GM23338 (cell line): ENCODE results near the gene CTU2. TPM values are rescaled to one million over a fixed set of nuclear protein-coding genes. Genes with fewer than 3 reads are reported as not detected.

Experiments
- ATAC-seq: fragments of 200-7000 bp; cut with Tn5 transposase; 3 replicates; pipeline ENCODE4 v1.9.1; 2020
- DNase-seq: peaks from one replicate; pipeline ENCODE4 v3.0.0-alpha.2; 2015; ENCODE audit warnings: low spot score
- H2AFZ ChIP-seq: fragments of 200-600 bp; sonication (generic); 2 replicates; pipeline ENCODE4 v1.8.0; 2016; ENCODE audit warnings: antibody characterized with exemption, mild to moderate bottlenecking, moderate library complexity
- H3F3A ChIP-seq: fragments of 200-600 bp; sonication (generic); replicated peaks from 2 replicates; pipeline ENCODE4 v1.8.0; 2017; ENCODE audit warnings: antibody characterized with exemption, mixed run types, low read depth
- H3K27ac ChIP-seq: fragments of 200-600 bp; sonication (generic); 2 replicates; pipeline ENCODE4 v1.6.1; 2016; ENCODE audit warnings: low read depth
- H3K27me3 ChIP-seq: fragments of 200-600 bp; sonication (generic); 2 replicates; pipeline ENCODE4 v1.8.0; 2016; ENCODE audit warnings: mild to moderate bottlenecking, mixed run types, moderate library complexity; ENCODE audit not compliant: insufficient read depth
- H3K36me3 ChIP-seq: fragments of 200-600 bp; sonication (generic); 2 replicates; pipeline ENCODE4 v1.8.0; 2016; ENCODE audit warnings: mild to moderate bottlenecking; ENCODE audit not compliant: insufficient read depth
- H3K4me1 ChIP-seq: fragments of 200-600 bp; sonication (generic); 2 replicates; pipeline ENCODE4 v1.8.0; 2016; ENCODE audit warnings: mild to moderate bottlenecking, moderate library complexity; ENCODE audit not compliant: insufficient read depth
- H3K4me2 ChIP-seq: fragments of 200-600 bp; sonication (generic); 2 replicates; pipeline ENCODE4 v1.7.1; 2017; ENCODE audit warnings: mixed run types
- H3K4me3 ChIP-seq: fragments of 200-600 bp; sonication (generic); 2 replicates; pipeline ENCODE4 v1.6.1; 2016; ENCODE audit warnings: mixed run types
- H3K79me2 ChIP-seq: fragments of 200-600 bp; sonication (generic); replicated peaks from 2 replicates; pipeline ENCODE4 v1.8.0; 2017; ENCODE audit warnings: mild to moderate bottlenecking; ENCODE audit not compliant: insufficient read depth
- H3K9me2 ChIP-seq: fragments of 200-600 bp; sonication (generic); 2 replicates; pipeline ENCODE4 v1.8.0; 2017; ENCODE audit not compliant: insufficient read depth
- H4K20me1 ChIP-seq: fragments of 200-600 bp; sonication (generic); replicated peaks from 2 replicates; pipeline ENCODE4 v1.8.0; 2017; ENCODE audit warnings: mild to moderate bottlenecking; ENCODE audit not compliant: insufficient read depth
- H3K27ac Mint-ChIP-seq: 2 replicates; pipeline ENCODE4 v1.8.0; 2020; ENCODE audit warnings: inconsistent platforms, mild to moderate bottlenecking, moderate library complexity, mixed read lengths
- H3K27me3 Mint-ChIP-seq: 3 replicates; pipeline ENCODE4 v1.8.0; 2022; ENCODE audit warnings: low read depth, mild to moderate bottlenecking, moderate library complexity, mixed read lengths, inconsistent platforms; ENCODE audit not compliant: insufficient read depth, poor library complexity
- H3K36me3 Mint-ChIP-seq: 3 replicates; pipeline ENCODE4 v1.8.0; 2021; ENCODE audit warnings: low read depth, mild to moderate bottlenecking, inconsistent platforms, moderate library complexity, mixed read lengths
- H3K4me1 Mint-ChIP-seq: 3 replicates; pipeline ENCODE4 v1.8.0; 2020; ENCODE audit warnings: mild to moderate bottlenecking, inconsistent platforms, mixed read lengths
- H3K4me3 Mint-ChIP-seq: 3 replicates; pipeline ENCODE4 v1.8.0; 2021; ENCODE audit warnings: moderate library complexity, mild to moderate bottlenecking, inconsistent platforms, mixed read lengths
- H3K9me3 Mint-ChIP-seq: 3 replicates; pipeline ENCODE4 v1.8.0; 2020; ENCODE audit warnings: moderate library complexity, mild to moderate bottlenecking, inconsistent platforms, mixed read lengths
- CREB1 ChIP-seq: fragments of 250-450 bp; sonication (Bioruptor Pico); IDR thresholded peaks from 2 replicates; pipeline ENCODE4 v1.5.0; 2020; ENCODE audit warnings: low read depth, mild to moderate bottlenecking, moderate library complexity
- CTCF ChIP-seq, 2 experiments: fragments of 200-600 bp in 1 of 2; sonication (generic) in 1 of 2; conservative IDR thresholded peaks; 2 replicates each; pipeline versions ENCODE4 v1.5.1 to v1.6.1; 2016 to 2017; ENCODE audit warnings: antibody characterized with exemption in 2 of 2, low read depth in 2 of 2, mild to moderate bottlenecking in 2 of 2, moderate library complexity in 1 of 2
- EZH2 ChIP-seq: fragments of 200-600 bp; sonication (generic); IDR thresholded peaks from one replicate; pipeline ENCODE4 v1.8.0; 2017; ENCODE audit warnings: antibody characterized with exemption, mild to moderate bottlenecking, low read depth; ENCODE audit not compliant: unreplicated experiment
- JUNB ChIP-seq: IDR thresholded peaks from one replicate; pipeline ENCODE4 v1.6.1; 2016; ENCODE audit warnings: antibody characterized with exemption; ENCODE audit not compliant: unreplicated experiment
- REST ChIP-seq: IDR thresholded peaks from one replicate; pipeline ENCODE4 v1.6.1; 2018; ENCODE audit warnings: antibody characterized with exemption; ENCODE audit not compliant: unreplicated experiment
- ZNF462 ChIP-seq: fragments of 250-450 bp; sonication (Bioruptor Pico); IDR thresholded peaks from 2 replicates; pipeline ENCODE4 v1.5.0; 2020; ENCODE audit warnings: mild to moderate bottlenecking, moderate library complexity
- polyA plus RNA-seq: library from polyadenylated mRNA; unstranded; fragments of >200 nt; fragmentation: Nextera tagmentation; extraction: Ambion mirVana; gene quantifications from 2 replicates; pipeline ENCODE4 v1.2.1, GENCODE V29; 2016
- total RNA-seq: library from RNA; depleted of rRNA; stranded (reverse); fragments of >200 nt; shearing (Covaris generic); gene quantifications from 2 replicates; pipeline ENCODE4 v1.2.3, GENCODE V29; 2014

CTU2 gene
- total and polyA plus RNA-seq, 2 experiments from 2014 or later, result 22.3 to 25.7 TPM

GRCh38 chr16:88761143-88761534 lies 54.8 kb downstream of the CTU2 start:
- H3K27me3 Mint-ChIP-seq, result peaks cover 25% of the 10 kb centered on the region
- H3K9me3 Mint-ChIP-seq, result no peaks in the 10 kb centered on the region
- Histone ChIP-seq H3K4me2 (no peak overlapping the region), H3K79me2 (peaks cover 17% of the 10 kb centered on the region), H2AFZ (no peak overlapping the region), H3K9me2 (no peaks in the 10 kb centered on the region), H3K27ac (no peak overlapping the region), H3K36me3 (no peaks in the 10 kb centered on the region), H3K27me3 (no peaks in the 10 kb centered on the region), H3K4me3 (no peak overlapping the region), H3F3A (peaks cover 9% of the 10 kb centered on the region; the same call in 1 of the 2 replicates), H3K4me1 (peaks cover 9% of the 10 kb centered on the region), H4K20me1 (no peaks in the 10 kb centered on the region)
- no peak overlapping the region for H3K4me3 Mint-ChIP-seq
- no peak overlapping the region; the same call in 1 of the 2 replicates for H3K27ac Mint-ChIP-seq
- H3K36me3 Mint-ChIP-seq, result no peaks in the 10 kb centered on the region; the same call in 2 of the 3 replicates
- H3K4me1 Mint-ChIP-seq, result peaks cover 47% of the 10 kb centered on the region
- TF ChIP-seq CTCF (conservative IDR thresholded peaks at IDR 0.05; ENCODE audit: low read depth in 2 of 2), result no peak
- no peak for TF ChIP-seq ZNF462 (CRISPR knock-in tag)
- TF ChIP-seq REST, result no peak
- TF ChIP-seq JUNB, result no peak
- no peak for TF ChIP-seq CREB1
- TF ChIP-seq EZH2, result no peak
- DNase-seq (no peak), ATAC-seq (no peak)
